Tibial artery (tissue), 4 donors: ENCODE results near the gene DAZ4.
"Not testable (repeated sequence)": the region's sequence is repeated elsewhere in the genome, so short reads cannot be mapped to it uniquely, and the experiment has no call there.

ENCODE experiments used
- DNase-seq, 2 donors: peaks; one replicate each; pipeline ENCODE4 v3.0.0-alpha.2; 2019
- H3K27ac ChIP-seq, 2 donors: fragments of 200-600 bp; sonication (generic) in 1 of 2; 1 replicate in 1 of 2; 2 replicates in 1 of 2; pipeline ENCODE4 v1.5.1; 2018 to 2019; ENCODE audit warnings: mild to moderate bottlenecking in 1 of 2
- H3K27me3 ChIP-seq, 2 donors: fragments of 200-600 bp; sonication (generic) in 1 of 2; one replicate each; pipeline versions ENCODE4 v1.5.1 to v1.6.0; 2016 to 2019
- H3K36me3 ChIP-seq, 3 donors: fragments of 200-600 bp; sonication (generic) in 2 of 3; one replicate each; pipeline ENCODE4 v1.5.1; 2016 to 2019; ENCODE audit warnings: mild to moderate bottlenecking in 2 of 3
- H3K4me1 ChIP-seq, 4 donors: fragments of 200-600 bp; sonication (generic) in 2 of 4; 1 replicate in 3 of 4; 2 replicates in 1 of 4; pipeline ENCODE4 v1.5.1; 2016 to 2019
- H3K4me3 ChIP-seq, 2 donors: fragments of 200-600 bp; sonication (generic) in 1 of 2; 1 replicate in 1 of 2; 2 replicates in 1 of 2; pipeline ENCODE4 v1.5.1; 2018 to 2019; ENCODE audit warnings: mild to moderate bottlenecking in 2 of 2
- H3K9me3 ChIP-seq, 3 donors: fragments of 200-600 bp; sonication (generic) in 1 of 3; one replicate each; pipeline ENCODE4 v1.5.1; 2016 to 2019
- intact Hi-C: fragments of 100-400 bp; cut with DNase I; formaldehyde crosslinking; loops from one replicate; pipeline ENCODE4 v1.15.0; 2023; ENCODE audit warnings: low total_unique reads

DAZ4 gene

GRCh38 chrY:24833619-24834018 lies at the start of gene DAZ4:
Gene DAZ4, plus strand, starts transcription at chrY:24833919. Its CDS starts 208 bp downstream, at chrY:24834127.
- H3K27ac ChIP-seq, H3K4me1 ChIP-seq, H3K9me3 ChIP-seq, H3K4me3 ChIP-seq, H3K36me3 ChIP-seq, H3K27me3 ChIP-seq, intact Hi-C loops, DNase-seq: not testable (repeated sequence)

- H3K36me3 ChIP-seq, H3K4me3 ChIP-seq, H3K4me1 ChIP-seq, DNase-seq, H3K27ac ChIP-seq, H3K9me3 ChIP-seq, H3K27me3 ChIP-seq, intact Hi-C loops: not testable (repeated sequence)
Observed at GRCh38 chrY:24813293-24813692, 20.4 kb upstream of the DAZ4 start, which contains the start of gene DAZ3. Gene DAZ3, minus strand, starts transcription at chrY:24813393. Its CDS starts 208 bp downstream, at chrY:24813185.

DNA sequence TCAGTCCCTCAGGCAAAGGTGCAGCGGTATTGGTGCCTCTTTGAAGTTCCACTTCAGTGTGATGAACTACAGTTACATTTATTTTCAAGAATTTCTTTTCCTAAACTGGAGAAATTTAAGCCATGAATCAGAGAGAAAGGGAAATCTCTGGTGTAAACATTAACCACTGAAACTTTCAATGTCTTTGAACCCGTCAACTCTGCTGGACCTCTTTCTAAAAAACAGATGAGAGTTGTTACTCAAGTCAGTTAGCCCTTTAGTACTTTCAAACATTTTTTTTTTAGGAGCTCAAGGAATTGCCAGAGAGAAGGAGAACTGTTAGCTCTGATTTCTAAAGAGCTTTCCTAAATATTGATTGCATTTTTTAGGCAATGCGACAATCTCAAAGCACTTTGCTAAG lies 11.9 kb upstream of the DAZ4 start:
- intact Hi-C loops, H3K27ac ChIP-seq, H3K4me1 ChIP-seq, DNase-seq, H3K4me3 ChIP-seq, H3K36me3 ChIP-seq, H3K9me3 ChIP-seq, H3K27me3 ChIP-seq: not testable (repeated sequence)

DNA sequence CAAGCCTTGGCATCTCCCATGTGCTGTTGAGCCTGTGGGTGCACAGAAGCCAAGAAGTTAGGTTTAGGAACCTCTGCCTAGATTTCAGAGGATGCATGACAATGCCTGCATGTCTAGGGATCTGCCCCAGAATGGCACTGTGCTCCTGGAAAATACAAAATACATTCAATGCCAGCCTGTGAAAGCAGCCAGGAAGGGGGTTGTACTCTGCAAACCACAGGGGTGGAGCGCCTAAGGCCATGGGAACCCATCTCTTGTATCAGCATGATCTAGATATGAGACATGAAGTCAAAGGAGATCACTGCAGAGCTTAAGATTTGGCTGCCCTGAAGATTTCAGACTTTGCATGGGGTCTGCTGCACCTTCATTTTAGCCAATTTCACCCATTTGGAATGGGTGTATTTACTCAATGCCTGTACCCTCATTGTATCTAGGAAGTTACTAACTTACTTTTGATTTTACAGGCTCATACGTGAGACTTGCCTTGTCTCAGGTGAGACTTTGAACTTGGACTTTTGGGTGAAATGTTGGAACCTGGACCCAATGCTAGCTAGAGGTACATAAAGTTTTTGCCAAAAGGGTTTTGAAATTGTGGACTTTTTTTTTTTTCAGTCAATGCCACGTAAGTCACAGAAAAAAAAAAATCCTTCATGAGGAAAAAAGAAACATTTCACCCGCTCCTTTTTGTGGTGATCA lies 9.4 kb upstream of the DAZ4 start:
- H3K4me1 ChIP-seq, H3K9me3 ChIP-seq, intact Hi-C loops, H3K36me3 ChIP-seq, DNase-seq, H3K27me3 ChIP-seq, H3K27ac ChIP-seq, H3K4me3 ChIP-seq: not testable (repeated sequence)

- H3K9me3 ChIP-seq, intact Hi-C loops, H3K27ac ChIP-seq: not testable (repeated sequence)
Observed at GRCh38 chrY:24825069-24825468, 8.7 kb upstream of the DAZ4 start.

More at GRCh38 chrY:24825069-24825468, 8.7 kb upstream of the DAZ4 start:
- not testable (repeated sequence) for DNase-seq, H3K36me3 ChIP-seq, H3K27me3 ChIP-seq, H3K4me1 ChIP-seq, H3K4me3 ChIP-seq
